Mesenchymal stem cell (in vitro differentiated cells and primary cell): ENCODE results near the gene HYAL3.
A peak's percentile ranks its signal among the peaks of the same experiment; 100 is the strongest.

Experiments used
- DNase-seq: peaks from one replicate; pipeline ENCODE4 v3.0.0-alpha.2; 2013
- H2AFZ ChIP-seq: one replicate; pipeline ENCODE4 v1.6.1; 2013; ENCODE audit warnings: low read depth, mild to moderate bottlenecking, control low read depth, inconsistent platforms, low read length, moderate library complexity
- H2AK5ac ChIP-seq: 2 replicates; pipeline ENCODE4 v1.6.1; 2013; ENCODE audit warnings: low read length, moderate library complexity, mild to moderate bottlenecking, inconsistent platforms; ENCODE audit not compliant: severe bottlenecking
- H2BK120ac ChIP-seq: one replicate; pipeline ENCODE4 v1.6.1; 2013; ENCODE audit warnings: low read depth, mild to moderate bottlenecking, inconsistent platforms, low read length, moderate library complexity
- H2BK12ac ChIP-seq, 2 experiments: one replicate each; pipeline ENCODE4 v1.6.1; 2013; ENCODE audit warnings: inconsistent platforms in 2 of 2, low read length in 2 of 2, mild to moderate bottlenecking in 2 of 2, moderate library complexity in 2 of 2, control low read depth in 1 of 2
- H2BK15ac ChIP-seq: one replicate; pipeline ENCODE4 v1.6.1; 2013; ENCODE audit warnings: mild to moderate bottlenecking, low read depth, inconsistent platforms; ENCODE audit not compliant: poor library complexity, severe bottlenecking
- H2BK5ac ChIP-seq: 2 replicates; pipeline ENCODE4 v1.6.1; 2013; ENCODE audit warnings: low read depth, mild to moderate bottlenecking, low read length, control low read depth, inconsistent platforms; ENCODE audit not compliant: poor library complexity, severe bottlenecking
- H3K14ac ChIP-seq, 2 experiments: one replicate each; pipeline ENCODE4 v1.6.1; 2013; ENCODE audit warnings: inconsistent platforms in 2 of 2, low read length in 2 of 2, control low read depth in 1 of 2, mild to moderate bottlenecking in 1 of 2, moderate library complexity in 1 of 2
- H3K18ac ChIP-seq, 2 experiments: one replicate each; pipeline ENCODE4 v1.6.1; 2013; ENCODE audit warnings: inconsistent platforms in 2 of 2, low read length in 2 of 2, control low read depth in 1 of 2, low read depth in 1 of 2, mild to moderate bottlenecking in 1 of 2
- H3K23ac ChIP-seq, 2 experiments: one replicate each; pipeline ENCODE4 v1.6.1; 2013; ENCODE audit warnings: inconsistent platforms in 2 of 2, low read length in 2 of 2, mild to moderate bottlenecking in 2 of 2, moderate library complexity in 2 of 2, control low read depth in 1 of 2
- H3K27ac ChIP-seq: 2 replicates; pipeline ENCODE4 v1.5.1; 2013; ENCODE audit warnings: mild to moderate bottlenecking, moderate library complexity, low read length, control low read depth, inconsistent platforms; ENCODE audit not compliant: poor library complexity, severe bottlenecking
- H3K27me3 ChIP-seq, 2 experiments: 2 replicates each; pipeline versions ENCODE4 v1.6.1 to v1.7.0; 2013; ENCODE audit warnings: low read length in 2 of 2, mild to moderate bottlenecking in 2 of 2, moderate library complexity in 2 of 2, control low read depth in 1 of 2, inconsistent platforms in 1 of 2; ENCODE audit not compliant: control insufficient read depth in 1 of 2, insufficient read depth in 1 of 2
- H3K36me3 ChIP-seq, 2 experiments: 2 replicates each; pipeline versions ENCODE4 v1.6.1 to v1.7.0; 2013; ENCODE audit warnings: low read length in 2 of 2, control low read depth in 1 of 2, inconsistent platforms in 1 of 2, low read depth in 1 of 2, mild to moderate bottlenecking in 1 of 2; ENCODE audit not compliant: insufficient read depth in 2 of 2, control insufficient read depth in 1 of 2
- H3K4ac ChIP-seq, 2 experiments: one replicate each; pipeline ENCODE4 v1.6.1; 2013; ENCODE audit warnings: inconsistent platforms in 2 of 2, low read length in 2 of 2, mild to moderate bottlenecking in 2 of 2, moderate library complexity in 2 of 2, control low read depth in 1 of 2, low read depth in 1 of 2
- H3K4me1 ChIP-seq: 2 replicates; pipeline ENCODE4 v1.6.1; 2013; ENCODE audit warnings: low read depth, low read length, control low read depth; ENCODE audit not compliant: control insufficient read depth, insufficient read depth
- H3K4me2 ChIP-seq: 2 replicates; pipeline ENCODE4 v1.6.1; 2013; ENCODE audit warnings: low read length, mild to moderate bottlenecking, inconsistent platforms; ENCODE audit not compliant: poor library complexity, severe bottlenecking
- H3K4me3 ChIP-seq, 2 experiments: 2 replicates each; pipeline versions ENCODE4 v1.5.1 to v1.7.0; 2013; ENCODE audit warnings: low read length in 2 of 2, mild to moderate bottlenecking in 2 of 2, control low read depth in 1 of 2, low read depth in 1 of 2; ENCODE audit not compliant: insufficient read depth in 1 of 2
- H3K79me1 ChIP-seq: replicated peaks from 2 replicates; pipeline ENCODE4 v1.6.1; 2013; ENCODE audit warnings: mild to moderate bottlenecking, control low read depth, low read length, inconsistent platforms; ENCODE audit not compliant: poor library complexity, severe bottlenecking
- H3K9ac ChIP-seq: 2 replicates; pipeline ENCODE4 v1.7.0; 2013; ENCODE audit warnings: mild to moderate bottlenecking, low read length, moderate library complexity
- H3K9me3 ChIP-seq: 2 replicates; pipeline ENCODE4 v1.7.0; 2013; ENCODE audit warnings: mild to moderate bottlenecking, low read length; ENCODE audit not compliant: control insufficient read depth
- H4K8ac ChIP-seq: one replicate; pipeline ENCODE4 v1.6.1; 2013; ENCODE audit warnings: inconsistent platforms, mild to moderate bottlenecking, low read length, moderate library complexity
- H4K91ac ChIP-seq: one replicate; pipeline ENCODE4 v1.6.1; 2013; ENCODE audit warnings: mild to moderate bottlenecking, low read length, inconsistent platforms
- WGBS: methylation state at CpG from one replicate; pipeline ENCODE4 v1.1.7; 2013; ENCODE audit warnings: mixed read lengths; 5-methylcytosine and 5-hydroxymethylcytosine counted together

HYAL3 gene

DNA sequence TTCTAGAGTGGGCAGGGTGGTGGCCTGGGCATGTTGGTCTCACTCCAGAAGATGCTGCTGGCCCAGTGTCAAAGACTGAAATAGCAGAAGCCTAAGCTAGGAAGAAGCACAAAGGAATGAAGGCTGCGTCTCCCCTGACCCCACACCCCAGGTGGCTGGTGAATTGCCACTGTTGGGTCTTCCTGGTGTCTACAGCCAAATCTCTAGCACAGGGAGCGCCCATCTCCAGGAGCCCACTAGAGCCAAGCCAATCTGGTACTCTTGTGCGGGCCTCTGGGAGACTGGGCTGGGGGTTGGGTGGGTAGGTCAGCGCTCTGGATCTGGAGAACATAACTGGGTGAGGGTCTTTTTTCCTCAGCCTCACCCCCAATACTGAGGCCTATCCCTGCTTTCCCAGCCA, 27.9 kb upstream of the HYAL3 start:
- no peak overlapping the region for H2BK12ac ChIP-seq

DNA sequence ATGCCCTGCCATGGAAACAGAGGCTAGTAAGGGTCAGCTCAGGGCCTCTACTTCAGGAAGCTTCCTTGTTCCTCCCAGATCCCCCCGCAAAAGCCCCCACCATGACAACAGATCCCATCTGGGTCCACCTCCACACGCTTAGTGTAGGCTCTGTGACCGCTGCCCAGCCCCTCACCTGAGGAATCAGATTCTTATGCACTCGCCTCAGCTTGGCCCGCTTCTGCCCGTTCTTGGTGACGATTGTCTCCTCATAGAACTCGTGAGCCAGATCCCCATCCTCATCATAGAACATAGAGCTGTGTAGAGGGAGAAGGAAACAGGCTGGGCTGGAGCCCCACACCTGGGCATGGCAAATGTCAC, 27.0 kb upstream of the HYAL3 start:
- Histone ChIP-seq H2BK120ac (no peak overlapping the region), H3K4ac (no peak overlapping the region), H3K79me1 (peaks cover 26% of the 10 kb centered on the region), H3K14ac (no peak overlapping the region), H3K4me3 (no peak overlapping the region), H3K27ac (no peak overlapping the region), H3K9me3 (no peaks in the 10 kb centered on the region), H2AFZ (no peak overlapping the region), H2BK12ac (no peak overlapping the region), H2AK5ac (no peak overlapping the region), H2BK15ac (no peak overlapping the region), H3K4me2 (no peak overlapping the region), H3K4me1 (peaks cover 25% of the 10 kb centered on the region), H3K23ac (no peak overlapping the region), H2BK5ac (no peak overlapping the region), H3K27me3 (no peaks in the 10 kb centered on the region), H3K36me3 (peaks cover 38 to 49% of the 10 kb centered on the region in 2 experiments), H3K18ac (no peak overlapping the region), H4K8ac (no peak overlapping the region), H4K91ac (no peak overlapping the region), H3K9ac (peak overlapping the region; percentile 18)
- 100% methylated on average over 7 of the region's 8 CpGs for WGBS
- DNase-seq: no peak

More for the DNA sequence above, 27.9 kb upstream of the HYAL3 start:
- no peaks in the 10 kb centered on the region for H3K9me3 ChIP-seq
- WGBS: 81% methylated on average over 4 of the region's 4 CpGs
- no peak overlapping the region for H3K18ac ChIP-seq
- H3K4me2 ChIP-seq: peak overlapping the region; percentile 82
- no peak overlapping the region for H4K8ac ChIP-seq
- no peak overlapping the region for H2AFZ ChIP-seq
- H2BK120ac ChIP-seq: no peak overlapping the region
- peak overlapping the region in 1 of 2 experiments; percentile 47 for H3K4ac ChIP-seq
- peak overlapping the region; percentile 96 for H3K9ac ChIP-seq
- H2BK15ac ChIP-seq: no peak overlapping the region
- no peak for DNase-seq
- peaks cover 32% of the 10 kb centered on the region for H3K79me1 ChIP-seq
- no peak overlapping the region for H3K14ac ChIP-seq
- H3K4me1 ChIP-seq: peaks cover 21% of the 10 kb centered on the region
- no peak overlapping the region for H2AK5ac ChIP-seq
- peak overlapping the region; percentile 30 to 94 for H3K4me3 ChIP-seq
- peaks cover 47 to 59% of the 10 kb centered on the region in 2 experiments for H3K36me3 ChIP-seq
- H3K27me3 ChIP-seq: no peaks in the 10 kb centered on the region
- H4K91ac ChIP-seq: no peak overlapping the region
- no peak overlapping the region for H3K23ac ChIP-seq
- no peak overlapping the region for H3K27ac ChIP-seq
- no peak overlapping the region for H2BK5ac ChIP-seq

DNA sequence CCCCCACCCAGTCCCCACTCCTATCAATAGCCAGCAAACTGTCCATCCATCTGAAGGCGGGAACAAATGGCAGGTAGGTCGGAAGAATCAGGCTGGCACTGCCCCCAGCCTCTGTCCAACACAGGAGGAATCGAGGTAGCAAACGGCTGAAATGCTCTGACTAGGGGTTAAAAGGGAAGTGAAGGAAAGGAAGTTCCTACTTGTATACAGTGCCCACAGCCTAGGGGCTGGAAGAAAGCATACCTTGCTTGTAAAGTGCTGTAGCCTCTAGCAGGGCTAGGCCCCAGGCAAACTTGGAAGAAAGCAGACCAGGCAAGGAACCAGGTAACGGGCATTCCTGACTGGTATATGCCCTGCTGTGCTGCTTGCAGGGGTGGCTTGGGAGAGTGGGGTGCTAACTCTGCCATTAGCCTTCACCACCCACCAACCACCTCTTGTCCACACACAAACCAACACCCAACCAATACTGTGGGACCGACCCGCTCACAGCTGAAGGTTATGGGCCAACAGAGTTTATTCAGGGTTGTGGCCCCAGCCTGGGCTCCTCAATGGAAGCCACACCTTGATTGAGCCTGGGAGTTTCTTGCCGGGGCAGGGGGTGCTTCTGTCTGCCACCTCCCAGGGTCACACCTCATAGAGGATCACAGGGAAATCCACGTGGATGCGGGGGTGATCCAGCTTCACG, 26.4 kb upstream of the HYAL3 start:
- 94% methylated on average over 10 of the region's 11 CpGs for WGBS

DNA sequence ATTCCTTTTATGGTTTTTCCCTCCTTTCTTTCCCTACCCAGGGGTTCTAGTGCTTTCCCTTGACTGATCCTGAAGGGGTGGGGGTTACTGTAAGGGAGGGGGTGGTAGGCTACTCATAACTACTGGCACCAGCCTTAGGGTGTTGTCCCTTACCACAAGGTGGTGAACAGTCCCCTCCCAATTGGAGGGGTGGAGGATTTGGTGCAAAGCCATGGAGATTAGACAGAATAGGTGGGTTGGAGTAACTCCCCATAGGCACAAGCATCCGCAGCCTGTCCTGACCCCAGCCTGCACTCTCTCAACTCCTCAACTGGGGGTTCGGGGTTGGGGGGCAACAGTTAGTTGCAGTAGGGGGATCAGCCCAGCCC, 25.9 kb upstream of the HYAL3 start:
- Histone ChIP-seq H3K4me2 (no peak overlapping the region), H3K27me3 (no peaks in the 10 kb centered on the region), H3K23ac (no peak overlapping the region), H2AFZ (no peak overlapping the region), H3K4me1 (peaks cover 29% of the 10 kb centered on the region), H2AK5ac (no peak overlapping the region), H3K14ac (no peak overlapping the region), H4K8ac (no peak overlapping the region), H3K27ac (no peak overlapping the region), H3K4me3 (no peak overlapping the region), H3K36me3 (peaks cover 27 to 41% of the 10 kb centered on the region in 2 experiments), H3K9ac (no peak overlapping the region), H4K91ac (no peak overlapping the region), H2BK120ac (no peak overlapping the region), H3K79me1 (peaks cover 17% of the 10 kb centered on the region), H3K18ac (no peak overlapping the region), H2BK5ac (no peak overlapping the region), H3K4ac (no peak overlapping the region), H2BK12ac (no peak overlapping the region), H3K9me3 (no peaks in the 10 kb centered on the region), H2BK15ac (no peak overlapping the region)
- no peak for DNase-seq
- WGBS: no CpG with 5 or more reads among the region's 2 CpGs

More for the DNA sequence above, 26.4 kb upstream of the HYAL3 start:
- Histone ChIP-seq H3K4me3 (no peak overlapping the region), H3K36me3 (peaks cover 32 to 44% of the 10 kb centered on the region in 2 experiments), H3K9ac (peak overlapping the region; percentile 18), H3K18ac (no peak overlapping the region), H3K4me2 (no peak overlapping the region), H3K23ac (no peak overlapping the region), H3K9me3 (no peaks in the 10 kb centered on the region), H4K8ac (no peak overlapping the region), H3K4me1 (peaks cover 25% of the 10 kb centered on the region), H2AFZ (no peak overlapping the region), H3K27ac (no peak overlapping the region), H3K4ac (no peak overlapping the region), H3K14ac (no peak overlapping the region), H3K27me3 (no peaks in the 10 kb centered on the region), H2AK5ac (no peak overlapping the region), H2BK120ac (no peak overlapping the region), H4K91ac (no peak overlapping the region), H2BK15ac (no peak overlapping the region), H2BK5ac (no peak overlapping the region), H2BK12ac (no peak overlapping the region), H3K79me1 (peaks cover 22% of the 10 kb centered on the region)
- DNase-seq: no peak
